ENCODE results near the gene EFTUD2.

DNA sequence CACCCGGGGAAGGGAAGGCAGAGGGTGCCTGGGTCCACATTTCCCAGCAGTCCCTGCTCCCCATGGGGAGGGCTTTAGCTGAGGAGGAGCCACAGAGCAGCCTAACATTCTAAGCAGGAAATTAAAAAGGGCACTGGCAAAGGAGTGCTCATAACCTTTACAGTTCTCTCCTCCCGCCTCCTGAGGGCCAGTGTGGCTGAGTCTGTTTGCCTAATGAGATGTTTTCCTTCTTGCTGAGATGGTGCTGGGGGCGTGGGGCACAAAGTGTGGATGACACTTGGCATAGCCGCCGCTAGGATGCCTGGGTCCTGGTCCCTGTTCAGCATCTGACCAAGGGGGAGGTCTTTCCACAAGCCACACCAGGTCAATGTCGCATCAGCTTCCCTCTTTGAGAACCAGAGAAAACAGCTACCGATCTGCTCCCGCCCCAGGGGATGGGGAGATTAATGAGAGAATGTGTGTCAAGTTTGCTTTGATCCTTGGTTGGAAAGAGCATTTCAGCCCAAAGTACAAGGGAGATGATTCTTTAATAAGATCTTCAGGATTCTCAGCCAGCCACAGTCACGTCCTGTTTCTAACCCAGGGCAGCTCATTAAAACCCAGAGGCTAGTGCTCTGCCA, 42.6 kb upstream of the EFTUD2 start:
- no peak for TF ChIP-seq GATA3 (IDR thresholded peaks at IDR 0.05; ENCODE audit: low read depth, low read length)
- TF ChIP-seq GATA2 (IDR thresholded peaks at IDR 0.05; ENCODE audit: low read depth, low read length): no peak
